Activated B cell treated with CpG ODN at 0.5 μM for 24 hours (primary cell): Measurements from ENCODE around the gene HHIPL1. TPM values are rescaled to one million over a fixed set of nuclear protein-coding genes. Genes with fewer than 3 reads are reported as not detected.

ENCODE experiments used
- ATAC-seq: fragments of 200-7000 bp; cut with Tn5 transposase; one replicate; pipeline ENCODE4 v1.10.0; 2021; ENCODE audit warnings: low read depth, mild to moderate bottlenecking, moderate library complexity
- CTCF ChIA-PET: fragments of 350-600 bp; sonication (Branson Sonifier 250); formaldehyde crosslinking; loops from one replicate; lab custom pipeline; 2021; ENCODE audit warnings: antibody characterized with exemption; lab: Charles Lee
- POLR2A ChIA-PET: fragments of 350-600 bp; sonication (Branson Sonifier 250); formaldehyde crosslinking; loops from one replicate; lab custom pipeline; 2021; ENCODE audit warnings: antibody characterized with exemption; lab: Charles Lee
- DNase-seq: peaks from one replicate; pipeline ENCODE4 v3.0.0; 2022
- H3K27ac Mint-ChIP-seq: one replicate; pipeline ENCODE4 v1.8.0; 2020; ENCODE audit warnings: mixed read lengths
- H3K27me3 Mint-ChIP-seq: one replicate; pipeline ENCODE4 v1.8.0; 2021; ENCODE audit warnings: mixed read lengths
- H3K36me3 Mint-ChIP-seq: one replicate; pipeline ENCODE4 v1.8.0; 2021; ENCODE audit warnings: low read depth, mixed read lengths
- H3K4me1 Mint-ChIP-seq: one replicate; pipeline ENCODE4 v1.8.0; 2021; ENCODE audit warnings: mixed read lengths
- H3K4me3 Mint-ChIP-seq: one replicate; pipeline ENCODE4 v1.8.0; 2020; ENCODE audit warnings: mild to moderate bottlenecking, mixed read lengths
- H3K9me3 Mint-ChIP-seq: one replicate; pipeline ENCODE4 v1.8.0; 2020; ENCODE audit warnings: mixed read lengths
- intact Hi-C: fragments of 100-400 bp; cut with micrococcal nuclease; formaldehyde crosslinking; loops from one replicate; pipeline ENCODE4 v1.15.1; 2024
- total RNA-seq: library from RNA; stranded (reverse); gene quantifications from 2 replicates; pipeline ENCODE4 v1.2.3, GENCODE V29; 2022
- TF ChIP-seq, protein P1 (sequence below): fragments of 200-600 bp; IDR thresholded peaks from one replicate; pipeline ENCODE4 v1.8.0; 2022; ENCODE audit warnings: antibody characterized with exemption, mild to moderate bottlenecking

HHIPL1 gene
- total RNA-seq, 1 donor from 2014 or later = not detected

DNA sequence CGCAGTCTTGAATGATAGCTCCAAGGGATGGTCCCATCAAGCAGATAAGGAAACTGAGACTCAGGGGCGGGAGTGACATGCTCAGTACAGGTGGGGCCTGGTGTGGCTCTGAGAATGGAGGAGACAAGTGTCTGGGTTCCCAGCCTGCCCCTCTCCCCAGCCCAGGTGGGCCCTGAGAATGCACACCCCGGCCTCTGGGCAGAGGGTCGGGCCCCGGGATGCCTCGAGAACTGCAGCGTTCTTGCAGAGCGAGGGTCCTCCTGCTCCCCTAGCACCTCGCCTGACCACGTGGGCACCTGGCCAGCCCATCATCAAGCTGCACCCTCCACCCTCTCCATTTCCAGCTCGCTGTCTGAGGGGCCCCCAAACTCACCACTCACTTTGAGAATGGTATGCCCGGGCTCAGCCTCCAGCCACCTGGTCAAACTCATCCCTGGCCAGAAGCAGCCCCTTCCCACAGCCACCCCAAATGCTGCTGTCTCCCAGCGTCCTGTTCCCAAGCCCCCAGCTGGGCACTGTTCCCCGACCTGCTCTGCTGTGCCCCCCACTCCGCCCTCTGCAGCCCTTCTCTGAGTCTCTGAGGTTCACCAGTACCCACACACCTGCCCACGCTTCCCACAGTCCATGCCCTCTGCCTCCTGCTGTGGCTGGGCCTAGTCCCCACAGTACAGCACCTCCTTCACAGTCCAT, 83.4 kb downstream of the HHIPL1 start:
- intact Hi-C loops = no loop called here
- ChIA-PET CTCF (no interaction called here), POLR2A (no interaction called here)
- Mint-ChIP-seq H3K4me3 (no peak overlapping the region), H3K4me1 (peaks cover 2% of the 10 kb centered on the region), H3K27me3 (peaks cover 38% of the 10 kb centered on the region), H3K27ac (no peak overlapping the region), H3K9me3 (no peaks in the 10 kb centered on the region), H3K36me3 (no peaks in the 10 kb centered on the region)
- ATAC-seq = no peak
- TF ChIP-seq, protein P1, sequence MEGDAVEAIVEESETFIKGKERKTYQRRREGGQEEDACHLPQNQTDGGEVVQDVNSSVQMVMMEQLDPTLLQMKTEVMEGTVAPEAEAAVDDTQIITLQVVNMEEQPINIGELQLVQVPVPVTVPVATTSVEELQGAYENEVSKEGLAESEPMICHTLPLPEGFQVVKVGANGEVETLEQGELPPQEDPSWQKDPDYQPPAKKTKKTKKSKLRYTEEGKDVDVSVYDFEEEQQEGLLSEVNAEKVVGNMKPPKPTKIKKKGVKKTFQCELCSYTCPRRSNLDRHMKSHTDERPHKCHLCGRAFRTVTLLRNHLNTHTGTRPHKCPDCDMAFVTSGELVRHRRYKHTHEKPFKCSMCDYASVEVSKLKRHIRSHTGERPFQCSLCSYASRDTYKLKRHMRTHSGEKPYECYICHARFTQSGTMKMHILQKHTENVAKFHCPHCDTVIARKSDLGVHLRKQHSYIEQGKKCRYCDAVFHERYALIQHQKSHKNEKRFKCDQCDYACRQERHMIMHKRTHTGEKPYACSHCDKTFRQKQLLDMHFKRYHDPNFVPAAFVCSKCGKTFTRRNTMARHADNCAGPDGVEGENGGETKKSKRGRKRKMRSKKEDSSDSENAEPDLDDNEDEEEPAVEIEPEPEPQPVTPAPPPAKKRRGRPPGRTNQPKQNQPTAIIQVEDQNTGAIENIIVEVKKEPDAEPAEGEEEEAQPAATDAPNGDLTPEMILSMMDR = no peak
- peak; percentile 10 for DNase-seq

DNA sequence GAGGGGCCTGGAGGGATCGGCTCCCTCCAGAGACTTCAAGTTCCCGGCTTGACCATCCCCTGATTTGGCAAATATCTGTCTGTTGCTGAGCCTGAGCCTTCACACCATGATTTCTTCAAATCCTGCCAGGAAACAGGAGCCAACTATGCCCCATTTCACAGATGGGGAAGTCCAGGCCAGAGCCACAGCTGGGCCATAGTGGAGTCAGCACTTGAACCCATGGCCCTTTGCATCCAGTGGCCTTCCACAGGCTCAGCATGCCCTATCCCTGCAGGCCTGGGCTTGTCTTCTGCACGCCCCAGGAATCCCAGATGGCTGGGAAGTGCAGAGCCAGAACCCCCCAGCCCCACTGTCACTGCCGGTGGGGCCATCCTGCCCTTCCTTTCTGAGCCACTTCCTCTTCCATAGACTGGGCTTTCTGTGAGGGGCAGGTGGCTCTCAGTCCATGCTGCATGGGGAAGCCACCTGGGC, 84.1 kb downstream of the HHIPL1 start:
- no peak overlapping the region for H3K27ac Mint-ChIP-seq
- H3K4me3 Mint-ChIP-seq = no peak overlapping the region
- H3K4me1 Mint-ChIP-seq = peaks cover 2% of the 10 kb centered on the region
- DNase-seq = peak; percentile 9
- H3K27me3 Mint-ChIP-seq = peaks cover 43% of the 10 kb centered on the region
- no peaks in the 10 kb centered on the region for H3K36me3 Mint-ChIP-seq
- intact Hi-C loops = no loop called here
- ATAC-seq = no peak
- CTCF ChIA-PET = interaction anchor here (1.5 kb wide), 1 partner anchor 25 kb away, joined by 3 read pairs; no protein-coding TSS in a partner anchor
- POLR2A ChIA-PET = no interaction called here
- TF ChIP-seq, protein P1 = no peak
- H3K9me3 Mint-ChIP-seq = no peaks in the 10 kb centered on the region

Other genes starting within 250 kb of the HHIPL1 start
- 31.9 and 33.2 TPM in 2 replicates for gene SETD3, start 164.3 kb upstream of the HHIPL1 start, total RNA-seq
- 76.7 and 79.2 TPM in 2 replicates for gene CCNK, start 163.7 kb upstream of the HHIPL1 start, total RNA-seq
- gene CCDC85C, start 40.9 kb upstream of the HHIPL1 start, total RNA-seq = 1.8 and 1.9 TPM in 2 replicates
- gene CYP46A1, start 39.2 kb downstream of the HHIPL1 start, total RNA-seq = 0.07 TPM in 1 of 2 replicates, not detected in the other
- not detected in 2 replicates for gene EML1, start 148.3 kb downstream of the HHIPL1 start, total RNA-seq